ENCODE results near the gene VAV2. TPM values are rescaled to one million over a fixed set of nuclear protein-coding genes. Genes with fewer than 3 reads are reported as not detected.
A peak's percentile ranks its signal among the peaks of the same experiment; 100 is the strongest.
"Not testable (repeated sequence)": the region's sequence is repeated elsewhere in the genome, so short reads cannot be mapped to it uniquely, and the experiment has no call there.

VAV2 gene
- total and polyA plus RNA-seq, 8 donors = 25.3 to 44.1 (median 35.5) TPM

GRCh38 chr9:133769511-133770075 is 222.5 kb downstream of the VAV2 start:
- Histone ChIP-seq H3K9me3 (peaks cover 4 to 23% of the 10 kb centered on the region in 2 donors), H3K36me3 (peaks cover 0 to 74% of the 10 kb centered on the region in 2 donors), H3K4me1 (no peaks in the 10 kb centered on the region), H3K27ac (no peak overlapping the region), H3K4me3 (no peak overlapping the region), H3K27me3 (no peaks in the 10 kb centered on the region)
- ATAC-seq = no peak
- peak in 1 of 4 donors; percentile 67 for DNase-seq
- TF ChIP-seq, protein P1, sequence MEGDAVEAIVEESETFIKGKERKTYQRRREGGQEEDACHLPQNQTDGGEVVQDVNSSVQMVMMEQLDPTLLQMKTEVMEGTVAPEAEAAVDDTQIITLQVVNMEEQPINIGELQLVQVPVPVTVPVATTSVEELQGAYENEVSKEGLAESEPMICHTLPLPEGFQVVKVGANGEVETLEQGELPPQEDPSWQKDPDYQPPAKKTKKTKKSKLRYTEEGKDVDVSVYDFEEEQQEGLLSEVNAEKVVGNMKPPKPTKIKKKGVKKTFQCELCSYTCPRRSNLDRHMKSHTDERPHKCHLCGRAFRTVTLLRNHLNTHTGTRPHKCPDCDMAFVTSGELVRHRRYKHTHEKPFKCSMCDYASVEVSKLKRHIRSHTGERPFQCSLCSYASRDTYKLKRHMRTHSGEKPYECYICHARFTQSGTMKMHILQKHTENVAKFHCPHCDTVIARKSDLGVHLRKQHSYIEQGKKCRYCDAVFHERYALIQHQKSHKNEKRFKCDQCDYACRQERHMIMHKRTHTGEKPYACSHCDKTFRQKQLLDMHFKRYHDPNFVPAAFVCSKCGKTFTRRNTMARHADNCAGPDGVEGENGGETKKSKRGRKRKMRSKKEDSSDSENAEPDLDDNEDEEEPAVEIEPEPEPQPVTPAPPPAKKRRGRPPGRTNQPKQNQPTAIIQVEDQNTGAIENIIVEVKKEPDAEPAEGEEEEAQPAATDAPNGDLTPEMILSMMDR (IDR thresholded peaks at IDR 0.05) = no peak
- intact Hi-C loops (cut with DNase I) = no loop called here

- no peaks in the 10 kb centered on the region for H3K27me3 ChIP-seq
- intact Hi-C loops (cut with DNase I) = no loop called here
- H3K4me3 ChIP-seq = no peak overlapping the region
- peak in 2 of 4 donors; percentile 26 to 75 for DNase-seq
- no peaks in the 10 kb centered on the region for H3K4me1 ChIP-seq
- H3K27ac ChIP-seq = no peak overlapping the region
- ATAC-seq = no peak
- peaks cover 4 to 17% of the 10 kb centered on the region in 2 donors for H3K9me3 ChIP-seq
- TF ChIP-seq, protein P1 (IDR thresholded peaks at IDR 0.05) = no peak
- H3K36me3 ChIP-seq = peaks cover 0 to 70% of the 10 kb centered on the region in 2 donors
These were observed 223.1 kb downstream of the VAV2 start for GRCh38 chr9:133768859-133769510.

DNA sequence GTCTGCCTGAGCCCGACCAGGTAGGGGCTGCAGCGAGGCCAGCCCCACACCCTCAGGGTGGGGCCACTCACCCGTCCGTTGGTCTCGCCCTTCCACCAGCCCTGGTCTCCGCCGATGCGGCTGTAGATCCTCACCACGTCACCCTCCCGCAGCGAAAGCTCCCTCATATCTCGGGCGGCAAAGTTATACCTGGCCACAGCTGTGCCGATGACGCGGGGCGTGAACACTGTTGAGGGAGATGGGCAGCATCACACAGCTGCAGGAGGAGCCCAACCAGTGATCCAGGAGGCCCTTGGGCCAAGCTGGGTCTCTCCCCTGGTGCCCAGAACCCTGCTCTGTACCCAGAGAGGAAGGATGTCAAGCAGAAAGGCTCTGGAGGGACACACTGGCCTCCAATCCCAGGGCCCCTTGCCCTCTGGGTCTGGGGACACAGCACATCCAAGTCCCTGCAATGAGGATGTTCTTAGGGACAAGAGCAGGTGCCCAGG is 223.7 kb downstream of the VAV2 start:
- Histone ChIP-seq H3K27me3 (no peaks in the 10 kb centered on the region), H3K27ac (no peak overlapping the region), H3K4me1 (no peaks in the 10 kb centered on the region), H3K9me3 (peaks cover 4 to 13% of the 10 kb centered on the region in 2 donors), H3K4me3 (no peak overlapping the region), H3K36me3 (peaks cover 0 to 72% of the 10 kb centered on the region in 2 donors)
- TF ChIP-seq, protein P1 (IDR thresholded peaks at IDR 0.05) = no peak
- ATAC-seq (no peak), DNase-seq (peak in 1 of 4 donors; percentile 23)
- intact Hi-C loops (cut with DNase I) = no loop called here

DNA sequence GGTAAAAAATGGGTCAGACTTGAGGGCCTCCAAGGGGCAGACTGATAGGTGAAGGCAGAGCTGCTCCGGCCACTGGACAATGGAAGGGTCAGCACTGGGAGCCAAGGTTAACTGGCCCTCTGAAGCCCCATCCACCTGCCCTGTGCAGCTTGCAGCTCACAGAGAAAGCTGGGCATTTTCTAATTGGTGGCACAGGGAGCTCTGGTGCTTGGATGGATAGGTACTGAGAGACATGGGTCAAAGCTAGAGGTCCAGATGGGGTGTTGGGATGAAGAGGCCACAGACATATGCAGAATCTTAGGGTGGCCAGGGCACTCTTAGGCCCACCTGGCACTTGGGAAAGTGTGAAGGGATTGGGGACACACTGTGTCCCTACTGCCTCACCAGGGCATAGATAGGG is 224.5 kb downstream of the VAV2 start:
- Histone ChIP-seq H3K36me3 (peaks cover 0 to 80% of the 10 kb centered on the region in 2 donors), H3K27ac (no peak overlapping the region), H3K27me3 (no peaks in the 10 kb centered on the region), H3K9me3 (peaks cover 4 to 13% of the 10 kb centered on the region in 2 donors), H3K4me3 (no peak overlapping the region), H3K4me1 (no peaks in the 10 kb centered on the region)
- ATAC-seq = no peak
- intact Hi-C loops (cut with DNase I) = no loop called here
- TF ChIP-seq, protein P1 (IDR thresholded peaks at IDR 0.05) = no peak
- DNase-seq = no peak

GRCh38 chr9:133767008-133767407 is 225.1 kb downstream of the VAV2 start:
- Histone ChIP-seq H3K27ac (no peak overlapping the region), H3K4me1 (no peaks in the 10 kb centered on the region), H3K27me3 (no peaks in the 10 kb centered on the region), H3K9me3 (peaks cover 4 to 13% of the 10 kb centered on the region in 2 donors), H3K4me3 (no peak overlapping the region), H3K36me3 (peaks cover 0 to 83% of the 10 kb centered on the region in 2 donors)
- no peak for ATAC-seq
- TF ChIP-seq, protein P1 (IDR thresholded peaks at IDR 0.05) = no peak
- intact Hi-C loops (cut with DNase I) = no loop called here
- no peak for DNase-seq

DNA sequence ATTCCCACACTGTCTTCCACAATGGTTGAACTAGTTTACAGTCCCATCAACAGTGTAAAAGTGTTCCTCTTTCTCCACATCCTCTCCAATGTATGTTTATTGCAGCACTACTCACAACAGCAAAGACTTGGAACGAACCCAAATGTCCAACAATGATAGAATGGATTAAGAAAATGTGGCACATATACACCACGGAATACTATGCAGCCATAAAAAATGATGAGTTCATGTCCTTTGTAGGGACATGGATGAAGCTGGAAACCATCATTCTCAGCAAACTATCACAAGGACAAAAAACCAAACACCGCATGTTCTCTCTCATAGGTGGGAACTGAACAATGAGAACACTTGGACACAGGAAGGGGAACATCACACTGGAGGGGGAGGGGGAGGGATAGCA is 225.9 kb downstream of the VAV2 start:
- intact Hi-C loops (cut with DNase I); DNase-seq; H3K4me3 ChIP-seq; H3K27ac ChIP-seq; H3K4me1 ChIP-seq; ATAC-seq; H3K27me3 ChIP-seq: not testable (repeated sequence)
- Histone ChIP-seq H3K9me3 (peaks cover 4 to 13% of the 10 kb centered on the region in 2 donors), H3K36me3 (peaks cover 0 to 83% of the 10 kb centered on the region in 2 donors)

Data from left lung (tissue), 10 donors.